Pons (tissue), 1 donor: ENCODE data around the gene PGLYRP1.

ENCODE experiments used
- DNase-seq: peaks from one replicate; pipeline ENCODE4 v3.0.0-alpha.2; 2016; ENCODE audit warnings: low spot score

PGLYRP1 gene

GRCh38 chr19:46022431-46023310, at the start of gene PGLYRP1:
Gene PGLYRP1, minus strand, starts transcription at chr19:46023053. Its CDS starts 32 bp downstream, at chr19:46023021.
- DNase-seq = no peak

GRCh38 chr19:46069806-46070341, 47.0 kb upstream of the PGLYRP1 start:
- DNase-seq = no peak

GRCh38 chr19:46068345-46069258, 45.7 kb upstream of the PGLYRP1 start:
- DNase-seq = no peak

GRCh38 chr19:46067691-46068090, 44.8 kb upstream of the PGLYRP1 start:
- DNase-seq = no peak

- no peak for DNase-seq
These were observed 43.6 kb upstream of the PGLYRP1 start for GRCh38 chr19:46066471-46066870.

GRCh38 chr19:46065486-46066071, 42.7 kb upstream of the PGLYRP1 start:
- no peak for DNase-seq

GRCh38 chr19:46063201-46063600, 40.3 kb upstream of the PGLYRP1 start:
- DNase-seq = no peak

- DNase-seq = no peak
These were observed 37.2 kb upstream of the PGLYRP1 start for GRCh38 chr19:46060012-46060411.

- no peak for DNase-seq
These were observed 35.9 kb upstream of the PGLYRP1 start for GRCh38 chr19:46058778-46059177.

- no peak for DNase-seq
These were observed 33.7 kb upstream of the PGLYRP1 start for GRCh38 chr19:46056536-46056935.

GRCh38 chr19:46052896-46053295, 30.0 kb upstream of the PGLYRP1 start:
- DNase-seq = no peak

- DNase-seq = no peak
These were observed 26.7 kb upstream of the PGLYRP1 start for GRCh38 chr19:46049597-46049996.

- DNase-seq = no peak
These were observed 20.7 kb upstream of the PGLYRP1 start for GRCh38 chr19:46043519-46043918.

- no peak for DNase-seq
These were observed 19.5 kb upstream of the PGLYRP1 start for GRCh38 chr19:46042252-46042883.

GRCh38 chr19:46040952-46041500, 18.2 kb upstream of the PGLYRP1 start, which contains the start of gene IGFL4:
Gene IGFL4, minus strand, starts transcription at chr19:46041002. Its CDS starts 40 bp downstream, at chr19:46040962.
- no peak for DNase-seq

- no peak for DNase-seq
These were observed 17.3 kb upstream of the PGLYRP1 start for GRCh38 chr19:46040125-46040524.

GRCh38 chr19:46036744-46037128, 13.9 kb upstream of the PGLYRP1 start:
- DNase-seq = no peak

GRCh38 chr19:46035986-46036743, 13.3 kb upstream of the PGLYRP1 start:
- DNase-seq = no peak

- no peak for DNase-seq
These were observed 12.7 kb upstream of the PGLYRP1 start for GRCh38 chr19:46035546-46035945.

- DNase-seq = no peak
These were observed 10.5 kb upstream of the PGLYRP1 start for GRCh38 chr19:46033401-46033800.
